Measurements from ENCODE around the gene SMIM33.
A peak's percentile ranks its signal among the peaks of the same experiment; 100 is the strongest.
"Not testable (repeated sequence)": the region's sequence is repeated elsewhere in the genome, so short reads cannot be mapped to it uniquely, and the experiment has no call there.

SMIM33 gene

GRCh38 chr5:139454568-139455290, 16.1 kb upstream of the SMIM33 start:
- FAIRE-seq (no peak), DNase-seq (ENCODE audit: extremely low spot score, insufficient read length, low read depth) (no peak)

- DNase-seq (ENCODE audit: extremely low spot score, insufficient read length, low read depth) = no peak
Measured at GRCh38 chr5:139456776-139457175, 14.0 kb upstream of the SMIM33 start.

GRCh38 chr5:139457241-139457640, 13.6 kb upstream of the SMIM33 start:
- DNase-seq (ENCODE audit: extremely low spot score, insufficient read length, low read depth) (no peak), FAIRE-seq (no peak)

More at GRCh38 chr5:139456776-139457175, 14.0 kb upstream of the SMIM33 start:
- no peak for FAIRE-seq

- FAIRE-seq = no peak
- DNase-seq (ENCODE audit: extremely low spot score, insufficient read length, low read depth) = no peak
Measured at GRCh38 chr5:139457653-139458306, 13.0 kb upstream of the SMIM33 start.

GRCh38 chr5:139458580-139459407, 12.0 kb upstream of the SMIM33 start:
- FAIRE-seq = peak; percentile 83
- DNase-seq (ENCODE audit: extremely low spot score, insufficient read length, low read depth) = no peak

GRCh38 chr5:139459451-139459934, 11.3 kb upstream of the SMIM33 start:
- no peak for DNase-seq (ENCODE audit: extremely low spot score, insufficient read length, low read depth)

GRCh38 chr5:139460455-139460854, 10.3 kb upstream of the SMIM33 start:
- no peak for FAIRE-seq

More at GRCh38 chr5:139459451-139459934, 11.3 kb upstream of the SMIM33 start:
- FAIRE-seq = no peak

GRCh38 chr5:139461176-139461575, 9.6 kb upstream of the SMIM33 start:
- no peak for DNase-seq (ENCODE audit: extremely low spot score, insufficient read length, low read depth)
- FAIRE-seq = no peak

More at GRCh38 chr5:139460455-139460854, 10.3 kb upstream of the SMIM33 start:
- no peak for DNase-seq (ENCODE audit: extremely low spot score, insufficient read length, low read depth)

GRCh38 chr5:139461698-139462097, 9.1 kb upstream of the SMIM33 start:
- FAIRE-seq (no peak), DNase-seq (ENCODE audit: extremely low spot score, insufficient read length, low read depth) (no peak)

GRCh38 chr5:139462586-139463276, 8.1 kb upstream of the SMIM33 start, which contains the start of gene ECSCR:
Gene ECSCR (minus strand): TSS chr5:139462743. CDS start chr5:139462670, 73 bp downstream.
- DNase-seq (ENCODE audit: extremely low spot score, insufficient read length, low read depth) (no peak), FAIRE-seq (no peak)

- DNase-seq (ENCODE audit: extremely low spot score, insufficient read length, low read depth) (no peak), FAIRE-seq (no peak)
Measured at GRCh38 chr5:139468421-139468931, 2.3 kb upstream of the SMIM33 start.

- DNase-seq (ENCODE audit: extremely low spot score, insufficient read length, low read depth) (no peak), FAIRE-seq (no peak)
Measured at GRCh38 chr5:139472386-139473030, 1.7 kb downstream of the SMIM33 start.

GRCh38 chr5:139473105-139473504, 2.3 kb downstream of the SMIM33 start:
- DNase-seq (ENCODE audit: extremely low spot score, insufficient read length, low read depth) = no peak
- no peak for FAIRE-seq

- FAIRE-seq (no peak), DNase-seq (ENCODE audit: extremely low spot score, insufficient read length, low read depth) (no peak)
Measured at GRCh38 chr5:139473565-139473964, 2.8 kb downstream of the SMIM33 start.

- DNase-seq (ENCODE audit: extremely low spot score, insufficient read length, low read depth) = no peak
Measured at GRCh38 chr5:139474890-139475791, 4.3 kb downstream of the SMIM33 start.

GRCh38 chr5:139475865-139476617, 5.2 kb downstream of the SMIM33 start:
- FAIRE-seq (no peak), DNase-seq (ENCODE audit: extremely low spot score, insufficient read length, low read depth) (no peak)

More at GRCh38 chr5:139474890-139475791, 4.3 kb downstream of the SMIM33 start:
- no peak for FAIRE-seq

- FAIRE-seq; DNase-seq (ENCODE audit: extremely low spot score, insufficient read length, low read depth): not testable (repeated sequence)
Measured at GRCh38 chr5:139478657-139479423, 8.0 kb downstream of the SMIM33 start.

Measured in GM18507 (cell line).